Measurements from ENCODE around the gene APH1A. TPM values are rescaled to one million over a fixed set of nuclear protein-coding genes. Genes with fewer than 3 reads are reported as not detected.

Gene APH1A
- total and polyA plus RNA-seq, 2 of the 13 experiments (the other 11 are each of a cell fraction or from before 2014, with no cell fraction given), result 114 to 130 TPM

- TF ChIP-seq, protein P1, sequence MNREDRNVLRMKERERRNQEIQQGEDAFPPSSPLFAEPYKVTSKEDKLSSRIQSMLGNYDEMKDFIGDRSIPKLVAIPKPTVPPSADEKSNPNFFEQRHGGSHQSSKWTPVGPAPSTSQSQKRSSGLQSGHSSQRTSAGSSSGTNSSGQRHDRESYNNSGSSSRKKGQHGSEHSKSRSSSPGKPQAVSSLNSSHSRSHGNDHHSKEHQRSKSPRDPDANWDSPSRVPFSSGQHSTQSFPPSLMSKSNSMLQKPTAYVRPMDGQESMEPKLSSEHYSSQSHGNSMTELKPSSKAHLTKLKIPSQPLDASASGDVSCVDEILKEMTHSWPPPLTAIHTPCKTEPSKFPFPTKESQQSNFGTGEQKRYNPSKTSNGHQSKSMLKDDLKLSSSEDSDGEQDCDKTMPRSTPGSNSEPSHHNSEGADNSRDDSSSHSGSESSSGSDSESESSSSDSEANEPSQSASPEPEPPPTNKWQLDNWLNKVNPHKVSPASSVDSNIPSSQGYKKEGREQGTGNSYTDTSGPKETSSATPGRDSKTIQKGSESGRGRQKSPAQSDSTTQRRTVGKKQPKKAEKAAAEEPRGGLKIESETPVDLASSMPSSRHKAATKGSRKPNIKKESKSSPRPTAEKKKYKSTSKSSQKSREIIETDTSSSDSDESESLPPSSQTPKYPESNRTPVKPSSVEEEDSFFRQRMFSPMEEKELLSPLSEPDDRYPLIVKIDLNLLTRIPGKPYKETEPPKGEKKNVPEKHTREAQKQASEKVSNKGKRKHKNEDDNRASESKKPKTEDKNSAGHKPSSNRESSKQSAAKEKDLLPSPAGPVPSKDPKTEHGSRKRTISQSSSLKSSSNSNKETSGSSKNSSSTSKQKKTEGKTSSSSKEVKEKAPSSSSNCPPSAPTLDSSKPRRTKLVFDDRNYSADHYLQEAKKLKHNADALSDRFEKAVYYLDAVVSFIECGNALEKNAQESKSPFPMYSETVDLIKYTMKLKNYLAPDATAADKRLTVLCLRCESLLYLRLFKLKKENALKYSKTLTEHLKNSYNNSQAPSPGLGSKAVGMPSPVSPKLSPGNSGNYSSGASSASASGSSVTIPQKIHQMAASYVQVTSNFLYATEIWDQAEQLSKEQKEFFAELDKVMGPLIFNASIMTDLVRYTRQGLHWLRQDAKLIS (CRISPR knock-in tag; IDR thresholded peaks at IDR 0.05), result peak; percentile 96
- TF ChIP-seq, protein P2, sequence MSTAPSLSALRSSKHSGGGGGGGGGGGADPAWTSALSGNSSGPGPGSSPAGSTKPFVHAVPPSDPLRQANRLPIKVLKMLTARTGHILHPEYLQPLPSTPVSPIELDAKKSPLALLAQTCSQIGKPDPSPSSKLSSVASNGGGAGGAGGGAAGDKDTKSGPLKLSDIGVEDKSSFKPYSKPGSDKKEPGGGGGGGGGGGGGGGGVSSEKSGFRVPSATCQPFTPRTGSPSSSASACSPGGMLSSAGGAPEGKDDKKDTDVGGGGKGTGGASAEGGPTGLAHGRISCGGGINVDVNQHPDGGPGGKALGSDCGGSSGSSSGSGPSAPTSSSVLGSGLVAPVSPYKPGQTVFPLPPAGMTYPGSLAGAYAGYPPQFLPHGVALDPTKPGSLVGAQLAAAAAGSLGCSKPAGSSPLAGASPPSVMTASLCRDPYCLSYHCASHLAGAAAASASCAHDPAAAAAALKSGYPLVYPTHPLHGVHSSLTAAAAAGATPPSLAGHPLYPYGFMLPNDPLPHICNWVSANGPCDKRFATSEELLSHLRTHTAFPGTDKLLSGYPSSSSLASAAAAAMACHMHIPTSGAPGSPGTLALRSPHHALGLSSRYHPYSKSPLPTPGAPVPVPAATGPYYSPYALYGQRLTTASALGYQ (CRISPR knock-in tag; IDR thresholded peaks at IDR 0.05), result 0 out of 2 replicates have a peak, but pooled peaks have one; percentile 26
- TF ChIP-seq RARA (CRISPR knock-in tag; IDR thresholded peaks at IDR 0.05) (peak; percentile 49; the same call in 1 of the 2 replicates), GABPA (IDR thresholded peaks at IDR 0.05; ENCODE audit: low read depth, low read length) (no peak), GABPA (CRISPR knock-in tag; IDR thresholded peaks at IDR 0.05; ENCODE audit: low read depth) (peak; percentile 60), FOXP1 (IDR thresholded peaks at IDR 0.05) (peak; percentile 48; the same call in 1 of the 2 replicates), FOXP1 (CRISPR knock-in tag; IDR thresholded peaks at IDR 0.05) (no peak), WIZ (CRISPR knock-in tag; IDR thresholded peaks at IDR 0.05) (no peak), NCOR1 (IDR thresholded peaks at IDR 0.05; ENCODE audit: borderline replicate concordance, low read length) (no peak), GTF3A (CRISPR knock-in tag; conservative IDR thresholded peaks at IDR 0.05) (no peak), TGIF2 (CRISPR knock-in tag; IDR thresholded peaks at IDR 0.05) (peak; percentile 58; the same call in 1 of the 2 replicates), ZNF7 (CRISPR knock-in tag; IDR thresholded peaks at IDR 0.05) (no peak), ELF1 (CRISPR knock-in tag; IDR thresholded peaks at IDR 0.05) (no peak), ZFY (CRISPR knock-in tag; IDR thresholded peaks at IDR 0.05) (peak; percentile 52), NR2F1 (CRISPR knock-in tag; IDR thresholded peaks at IDR 0.05) (no peak), SSRP1 (CRISPR knock-in tag; IDR thresholded peaks at IDR 0.05) (no peak)
- TF ChIP-seq, protein P3, sequence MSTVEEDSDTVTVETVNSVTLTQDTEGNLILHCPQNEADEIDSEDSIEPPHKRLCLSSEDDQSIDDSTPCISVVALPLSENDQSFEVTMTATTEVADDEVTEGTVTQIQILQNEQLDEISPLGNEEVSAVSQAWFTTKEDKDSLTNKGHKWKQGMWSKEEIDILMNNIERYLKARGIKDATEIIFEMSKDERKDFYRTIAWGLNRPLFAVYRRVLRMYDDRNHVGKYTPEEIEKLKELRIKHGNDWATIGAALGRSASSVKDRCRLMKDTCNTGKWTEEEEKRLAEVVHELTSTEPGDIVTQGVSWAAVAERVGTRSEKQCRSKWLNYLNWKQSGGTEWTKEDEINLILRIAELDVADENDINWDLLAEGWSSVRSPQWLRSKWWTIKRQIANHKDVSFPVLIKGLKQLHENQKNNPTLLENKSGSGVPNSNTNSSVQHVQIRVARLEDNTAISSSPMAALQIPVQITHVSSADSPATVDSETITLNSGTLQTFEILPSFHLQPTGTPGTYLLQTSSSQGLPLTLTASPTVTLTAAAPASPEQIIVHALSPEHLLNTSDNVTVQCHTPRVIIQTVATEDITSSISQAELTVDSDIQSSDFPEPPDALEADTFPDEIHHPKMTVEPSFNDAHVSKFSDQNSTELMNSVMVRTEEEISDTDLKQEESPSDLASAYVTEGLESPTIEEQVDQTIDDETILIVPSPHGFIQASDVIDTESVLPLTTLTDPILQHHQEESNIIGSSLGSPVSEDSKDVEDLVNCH (CRISPR knock-in tag; IDR thresholded peaks at IDR 0.05), result no peak
- TF ChIP-seq, protein P4, sequence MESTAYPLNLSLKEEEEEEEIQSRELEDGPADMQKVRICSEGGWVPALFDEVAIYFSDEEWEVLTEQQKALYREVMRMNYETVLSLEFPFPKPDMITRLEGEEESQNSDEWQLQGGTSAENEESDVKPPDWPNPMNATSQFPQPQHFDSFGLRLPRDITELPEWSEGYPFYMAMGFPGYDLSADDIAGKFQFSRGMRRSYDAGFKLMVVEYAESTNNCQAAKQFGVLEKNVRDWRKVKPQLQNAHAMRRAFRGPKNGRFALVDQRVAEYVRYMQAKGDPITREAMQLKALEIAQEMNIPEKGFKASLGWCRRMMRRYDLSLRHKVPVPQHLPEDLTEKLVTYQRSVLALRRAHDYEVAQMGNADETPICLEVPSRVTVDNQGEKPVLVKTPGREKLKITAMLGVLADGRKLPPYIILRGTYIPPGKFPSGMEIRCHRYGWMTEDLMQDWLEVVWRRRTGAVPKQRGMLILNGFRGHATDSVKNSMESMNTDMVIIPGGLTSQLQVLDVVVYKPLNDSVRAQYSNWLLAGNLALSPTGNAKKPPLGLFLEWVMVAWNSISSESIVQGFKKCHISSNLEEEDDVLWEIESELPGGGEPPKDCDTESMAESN (CRISPR knock-in tag; conservative IDR thresholded peaks at IDR 0.05), result 0 out of 2 replicates have a peak, but pooled peaks have one; percentile 27
- TF ChIP-seq, protein P5, sequence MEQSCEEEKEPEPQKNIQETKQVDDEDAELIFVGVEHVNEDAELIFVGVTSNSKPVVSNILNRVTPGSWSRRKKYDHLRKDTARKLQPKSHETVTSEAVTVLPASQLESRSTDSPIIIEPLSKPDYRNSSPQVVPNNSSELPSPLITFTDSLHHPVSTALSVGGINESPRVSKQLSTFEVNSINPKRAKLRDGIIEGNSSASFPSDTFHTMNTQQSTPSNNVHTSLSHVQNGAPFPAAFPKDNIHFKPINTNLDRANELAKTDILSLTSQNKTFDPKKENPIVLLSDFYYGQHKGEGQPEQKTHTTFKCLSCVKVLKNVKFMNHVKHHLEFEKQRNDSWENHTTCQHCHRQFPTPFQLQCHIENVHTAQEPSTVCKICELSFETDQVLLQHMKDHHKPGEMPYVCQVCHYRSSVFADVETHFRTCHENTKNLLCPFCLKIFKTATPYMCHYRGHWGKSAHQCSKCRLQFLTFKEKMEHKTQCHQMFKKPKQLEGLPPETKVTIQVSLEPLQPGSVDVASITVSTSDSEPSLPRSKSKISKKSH (CRISPR knock-in tag; IDR thresholded peaks at IDR 0.05; ENCODE audit: borderline replicate concordance), result peak; percentile 88; the same call in 1 of the 2 replicates
Measured at GRCh38 chr1:150235852-150236613, 32.8 kb downstream of the APH1A start, which contains the start of gene ANP32E (continued).

Data from HepG2 (cell line).